Measurements from ENCODE around the gene CUL1. TPM values are rescaled to one million over a fixed set of nuclear protein-coding genes. Genes with fewer than 3 reads are reported as not detected.

CUL1 gene
- total and polyA plus RNA-seq, 2 donors (not counting 3 experiments of a cell fraction or from before 2014, with no cell fraction given): 25.7 to 50.2 TPM

GRCh38 chr7:148694631-148695030 lies 4.1 kb upstream of the CUL1 start:
- dilution Hi-C loops (cut with MboI; ENCODE audit: extremely low pct_ligation_motif_present, low sequenced_read_pairs) (no loop called here), intact Hi-C loops (cut with micrococcal nuclease) (no loop called here)
- Histone ChIP-seq H3K4me2 (ENCODE audit: insufficient read depth, low read length) (no peak overlapping the region), H3K9me1 (replicated peaks; ENCODE audit: control insufficient read depth, extremely low read depth, insufficient read depth, low read length) (no peaks in the 10 kb centered on the region), H4K20me1 (replicated peaks; ENCODE audit: control insufficient read depth, extremely low read depth, insufficient read depth, low read length) (no peaks in the 10 kb centered on the region), H3K4me3 (replicated peaks in 1 of 3; ENCODE audit: insufficient read depth in 1 of 3, low read depth in 1 of 3, low read length in 3 of 3) (no peak overlapping the region), H3K27ac (ENCODE audit: insufficient read depth, low read depth, low read length) (no peak overlapping the region), H3K79me2 (ENCODE audit: control insufficient read depth, insufficient read depth, low read length) (peaks cover 9% of the 10 kb centered on the region), H3K4me1 (ENCODE audit: control insufficient read depth, extremely low read depth, insufficient read depth, low read length) (peaks cover 13% of the 10 kb centered on the region), H2AFZ (ENCODE audit: low read depth, low read length) (no peak overlapping the region), H3K27me3 (ENCODE audit: control insufficient read depth in 2 of 2, insufficient read depth in 2 of 2, low read length in 2 of 2) (no peaks in the 10 kb centered on the region), H3K9ac (replicated peaks; ENCODE audit: extremely low read depth, insufficient read depth, low read length) (no peak overlapping the region), H3K36me3 (ENCODE audit: control insufficient read depth in 2 of 2, extremely low read depth in 1 of 2, insufficient read depth in 2 of 2, low read length in 2 of 2) (no peaks in the 10 kb centered on the region), H3K9me3 (replicated peaks; ENCODE audit: control insufficient read depth, insufficient read depth, low read length) (no peaks in the 10 kb centered on the region)
- DNase-seq (ENCODE audit: low read depth, low spot score) (no peak), FAIRE-seq (no peak)
- POLR2A ChIA-PET: no interaction called here
- BruUV-seq (replicated peaks): no TSS peak
- CTCF ChIA-PET: no interaction called here
- TF ChIP-seq GATA2 (IDR thresholded peaks at IDR 0.05; ENCODE audit: insufficient read depth, insufficient read length, low read depth, low read length): no peak
- TF ChIP-seq CTCF (IDR thresholded peaks at IDR 0.05; ENCODE audit: extremely low read depth in 1 of 2, insufficient read depth in 1 of 2, low read depth in 1 of 2, low read length in 2 of 2): no peak
- TF ChIP-seq FOS (IDR thresholded peaks at IDR 0.05; ENCODE audit: borderline replicate concordance, insufficient read depth, low read length): no peak
- TF ChIP-seq EZH2 (IDR thresholded peaks at IDR 0.05; ENCODE audit: borderline replicate concordance, low read depth, low read length, severe bottlenecking): no peak
- TF ChIP-seq MAX (IDR thresholded peaks at IDR 0.05; ENCODE audit: insufficient read depth, insufficient read length): no peak
- no peak for TF ChIP-seq POLR2A (IDR thresholded peaks at IDR 0.05; ENCODE audit: low read depth, low read length)
- TF ChIP-seq MYC (IDR thresholded peaks at IDR 0.05; ENCODE audit: low read depth, low read length): no peak
- no peak for TF ChIP-seq JUN (IDR thresholded peaks at IDR 0.05; ENCODE audit: borderline replicate concordance, insufficient read depth, insufficient read length, low read depth)
- TF ChIP-seq POLR2AphosphoS5 (IDR thresholded peaks at IDR 0.05; ENCODE audit: insufficient read depth, low read depth, low read length): no peak
